Measurements from ENCODE around the gene SCARB1. TPM values are rescaled to one million over a fixed set of nuclear protein-coding genes. Genes with fewer than 3 reads are reported as not detected.

The SCARB1 gene
- total and polyA plus RNA-seq, 2 of the 13 experiments (the other 11 are each of a cell fraction or from before 2014, with no cell fraction given), result 63.4 to 160 TPM

- TF ChIP-seq CTCF (CRISPR knock-in tag; IDR thresholded peaks at IDR 0.05) (peak; percentile 36), ZNF597 (CRISPR knock-in tag; IDR thresholded peaks at IDR 0.05) (no peak), MNT (IDR thresholded peaks at IDR 0.05) (no peak), ZNF567 (CRISPR knock-in tag; IDR thresholded peaks at IDR 0.05; ENCODE audit: borderline replicate concordance) (no peak), SP4 (CRISPR knock-in tag; IDR thresholded peaks at IDR 0.05) (no peak), ELF3 (CRISPR knock-in tag; IDR thresholded peaks at IDR 0.05) (0 out of 2 replicates have a peak, but pooled peaks have one; percentile 24), KDM1A (CRISPR knock-in tag; IDR thresholded peaks at IDR 0.05) (no peak), MXD3 (CRISPR knock-in tag; IDR thresholded peaks at IDR 0.05) (no peak), KDM2A (CRISPR knock-in tag; IDR thresholded peaks at IDR 0.05; ENCODE audit: borderline replicate concordance, low read depth) (peak; percentile 46; the same call in 1 of the 2 replicates), ZNF878 (CRISPR knock-in tag; IDR thresholded peaks at IDR 0.05) (no peak), MEIS2 (CRISPR knock-in tag; IDR thresholded peaks at IDR 0.05) (no peak), SAP130 (CRISPR knock-in tag; IDR thresholded peaks at IDR 0.05; ENCODE audit: low read depth) (0 out of 2 replicates have a peak, but pooled peaks have one; percentile 26), SIN3A (IDR thresholded peaks at IDR 0.05; ENCODE audit: borderline replicate concordance, low read depth, low read length) (no peak), ARID2 (CRISPR knock-in tag; IDR thresholded peaks at IDR 0.05; ENCODE audit: borderline replicate concordance) (no peak), KDM3A (CRISPR knock-in tag; IDR thresholded peaks at IDR 0.05; ENCODE audit: low read depth) (no peak), ARNT (IDR thresholded peaks at IDR 0.05) (no peak), MTERF4 (CRISPR knock-in tag; IDR thresholded peaks at IDR 0.05) (no peak), RXRB (CRISPR knock-in tag; IDR thresholded peaks at IDR 0.05; ENCODE audit: borderline replicate concordance) (no peak), FOSL2 (CRISPR knock-in tag; IDR thresholded peaks at IDR 0.05) (peak; percentile 65), CHCHD3 (CRISPR knock-in tag; IDR thresholded peaks at IDR 0.05) (no peak), ZNF704 (CRISPR knock-in tag; IDR thresholded peaks at IDR 0.05; ENCODE audit: borderline replicate concordance) (no peak), DBP (CRISPR knock-in tag; IDR thresholded peaks at IDR 0.05; ENCODE audit: not compliant biosample characterization) (no peak), MEF2D (CRISPR knock-in tag; IDR thresholded peaks at IDR 0.05) (no peak), CHD4 (IDR thresholded peaks at IDR 0.05; ENCODE audit: borderline replicate concordance, low read length) (no peak)
Measured at GRCh38 chr12:124727264-124727800, 136.3 kb downstream of the SCARB1 start (continued).
